PC-9 (cell line): ENCODE data around the gene ALKBH6. TPM values are rescaled to one million over a fixed set of nuclear protein-coding genes. Genes with fewer than 3 reads are reported as not detected.

Experiments
- BruUV-seq: library from RNA; stranded (reverse); fragments of 400-500 nt; replicated peaks from 2 replicates; lab custom pipeline; 2021; lab: Mats Ljungman, UMichigan
- CTCF ChIA-PET: fragments of 300-600 bp; sonication (Branson Sonifier 250); formaldehyde crosslinking; loops from one replicate; lab custom pipeline; 2022; ENCODE audit warnings: antibody characterized with exemption; lab: Charles Lee
- POLR2A ChIA-PET: fragments of 300-600 bp; sonication (Branson Sonifier 250); formaldehyde crosslinking; loops from one replicate; lab custom pipeline; 2022; ENCODE audit warnings: antibody characterized with exemption; ENCODE audit not compliant: unreplicated experiment; lab: Charles Lee
- DNase-seq, 2 experiments: peaks; one replicate each; pipeline versions ENCODE4 v3.0.0 to v3.0.0-alpha.2; 2015 to 2022; ENCODE audit warnings: mixed read lengths in 1 of 2
- H2AFZ ChIP-seq: fragments of 200-600 bp; sonication (generic); 2 replicates; pipeline ENCODE4 v1.8.1; 2017; ENCODE audit warnings: antibody characterized with exemption
- H3F3A ChIP-seq: fragments of 200-600 bp; sonication (generic); 2 replicates; pipeline ENCODE4 v1.8.1; 2017; ENCODE audit warnings: antibody characterized with exemption, mild to moderate bottlenecking, low read depth; ENCODE audit not compliant: insufficient read depth
- H3K27ac ChIP-seq: fragments of 200-600 bp; sonication (generic); 2 replicates; pipeline ENCODE4 v1.6.1; 2016; ENCODE audit warnings: mixed run types
- H3K27me3 ChIP-seq: fragments of 200-600 bp; sonication (generic); 2 replicates; pipeline ENCODE4 v1.6.1; 2016; ENCODE audit warnings: low read depth, mixed run types; ENCODE audit not compliant: insufficient read depth
- H3K36me3 ChIP-seq: fragments of 200-600 bp; sonication (generic); 2 replicates; pipeline ENCODE4 v1.6.1; 2016; ENCODE audit warnings: low read depth, mixed run types
- H3K4me1 ChIP-seq: fragments of 200-600 bp; sonication (generic); replicated peaks from 2 replicates; pipeline ENCODE4 v1.6.1; 2016; ENCODE audit warnings: mixed run types; ENCODE audit not compliant: insufficient read depth
- H3K4me2 ChIP-seq: fragments of 200-600 bp; sonication (generic); 2 replicates; pipeline ENCODE4 v1.6.1; 2017; ENCODE audit warnings: mixed run types
- H3K4me3 ChIP-seq: fragments of 200-600 bp; sonication (generic); 2 replicates; pipeline ENCODE4 v1.6.1; 2016; ENCODE audit warnings: mixed run types
- H3K79me2 ChIP-seq: fragments of 200-600 bp; sonication (generic); 2 replicates; pipeline ENCODE4 v1.6.1; 2017; ENCODE audit warnings: low read depth, mixed run types
- H3K9me2 ChIP-seq: fragments of 200-600 bp; sonication (generic); 2 replicates; pipeline ENCODE4 v1.8.1; 2017; ENCODE audit warnings: mild to moderate bottlenecking; ENCODE audit not compliant: insufficient read depth
- H3K9me3 ChIP-seq: fragments of 200-600 bp; sonication (generic); 2 replicates; pipeline ENCODE4 v1.8.1; 2016; ENCODE audit warnings: low read depth; ENCODE audit not compliant: insufficient read depth
- H4K20me1 ChIP-seq: fragments of 200-600 bp; sonication (generic); 2 replicates; pipeline ENCODE4 v1.8.1; 2017; ENCODE audit not compliant: insufficient read depth
- CTCF ChIP-seq: fragments of 200-600 bp; sonication (generic); conservative IDR thresholded peaks from 2 replicates; pipeline ENCODE4 v1.6.1; 2017; ENCODE audit warnings: mixed run types, antibody characterized with exemption, mild to moderate bottlenecking, moderate library complexity
- EZH2 ChIP-seq: fragments of 200-600 bp; sonication (generic); IDR thresholded peaks from 2 replicates; pipeline ENCODE4 v1.8.0; 2017; ENCODE audit warnings: antibody characterized with exemption, low read depth
- intact Hi-C: fragments of 100-400 bp; cut with micrococcal nuclease; formaldehyde crosslinking; loops from one replicate; pipeline ENCODE4 v1.10.0; 2022; ENCODE audit not compliant: unreplicated experiment
- total RNA-seq: library from RNA; stranded (reverse); gene quantifications from 2 replicates; pipeline ENCODE4 v1.2.3, GENCODE V29; 2021

ALKBH6 gene
- total RNA-seq, 1 experiment from 2014 or later: 55.1 TPM

- Histone ChIP-seq H3K27ac (no peak overlapping the region), H3K9me2 (no peaks in the 10 kb centered on the region), H3K27me3 (no peaks in the 10 kb centered on the region), H3K4me1 (peaks cover 7% of the 10 kb centered on the region; the same call in 1 of the 2 replicates), H3K4me2 (no peak overlapping the region), H3K9me3 (no peaks in the 10 kb centered on the region), H3K79me2 (peaks cover 22% of the 10 kb centered on the region; the same call in 1 of the 2 replicates), H3K4me3 (no peak overlapping the region), H4K20me1 (no peaks in the 10 kb centered on the region), H3K36me3 (peaks cover 8% of the 10 kb centered on the region; the same call in 1 of the 2 replicates), H3F3A (no peaks in the 10 kb centered on the region), H2AFZ (no peak overlapping the region)
- no TSS peak for BruUV-seq
- POLR2A ChIA-PET: interaction anchor here (0.6 kb wide), 1 partner anchor 51 kb away, joined by 3 read pairs; the partner anchor contains the start of gene SYNE4
- no peak for DNase-seq
- CTCF ChIA-PET: no interaction called here
- intact Hi-C loops: loop anchor here (10.0 kb wide), 1 partner anchor 55 kb away; the partner anchor contains the start of genes OVOL3, POLR2I and TBCB
- TF ChIP-seq CTCF (no peak), EZH2 (no peak)
Measured at GRCh38 chr19:36059180-36059910, 45.3 kb upstream of the ALKBH6 start.

- DNase-seq: no peak
- Histone ChIP-seq H3K27ac (no peak overlapping the region), H3K4me2 (no peak overlapping the region), H3F3A (peaks cover 6% of the 10 kb centered on the region; the same call in 1 of the 2 replicates), H3K27me3 (no peaks in the 10 kb centered on the region), H3K4me3 (no peak overlapping the region), H3K4me1 (peaks cover 7% of the 10 kb centered on the region; the same call in 1 of the 2 replicates), H2AFZ (no peak overlapping the region), H4K20me1 (no peaks in the 10 kb centered on the region), H3K36me3 (peaks cover 8% of the 10 kb centered on the region; the same call in 1 of the 2 replicates), H3K9me2 (no peaks in the 10 kb centered on the region), H3K9me3 (no peaks in the 10 kb centered on the region), H3K79me2 (peaks cover 22% of the 10 kb centered on the region; the same call in 1 of the 2 replicates)
- CTCF ChIA-PET: no interaction called here
- TF ChIP-seq CTCF (no peak), EZH2 (no peak)
- POLR2A ChIA-PET: no interaction called here
- intact Hi-C loops: loop anchor here (10.0 kb wide), 1 partner anchor 56 kb away; the partner anchor contains the start of genes OVOL3, POLR2I and TBCB
- BruUV-seq: no TSS peak
Measured at GRCh38 chr19:36058481-36059179, 44.6 kb upstream of the ALKBH6 start.
